Stomach (tissue), 9 donors: ENCODE results near the gene PARVB. TPM values are rescaled to one million over a fixed set of nuclear protein-coding genes. Genes with fewer than 3 reads are reported as not detected.

ENCODE experiments used
- DNase-seq, 2 donors: peaks; one replicate each; pipeline versions ENCODE4 v3.0.0 to v3.0.0-alpha.2; 2013 to 2019
- H3K27ac ChIP-seq, 5 donors: fragments of 200-600 bp in 4 of 5; sonication (generic) in 4 of 5; one replicate each; pipeline ENCODE4 v1.5.1; 2013 to 2019; ENCODE audit warnings: mild to moderate bottlenecking in 1 of 5, moderate library complexity in 1 of 5
- H3K27me3 ChIP-seq, 3 donors: fragments of 200-600 bp; sonication (generic); one replicate each; pipeline ENCODE4 v1.5.1; 2017 to 2019; ENCODE audit warnings: mixed run types in 1 of 3
- H3K36me3 ChIP-seq, 4 donors: fragments of 200-600 bp; sonication (generic); 1 replicate in 3 of 4; 2 replicates in 1 of 4; pipeline ENCODE4 v1.5.1; 2016 to 2019
- H3K4me1 ChIP-seq, 4 donors: fragments of 200-600 bp; sonication (generic); one replicate each; pipeline ENCODE4 v1.5.1; 2016 to 2019
- H3K4me3 ChIP-seq, 4 donors: fragments of 200-600 bp; sonication (generic) in 3 of 4; one replicate each; pipeline ENCODE4 v1.5.1; 2016 to 2019; ENCODE audit warnings: mild to moderate bottlenecking in 1 of 4
- H3K9me3 ChIP-seq, 4 donors: fragments of 200-600 bp; sonication (generic); one replicate each; pipeline ENCODE4 v1.5.1; 2016 to 2019
- EP300 ChIP-seq: sonication (generic); formaldehyde crosslinking; IDR thresholded peaks from one replicate; pipeline ENCODE4 v1.6.1; 2017; ENCODE audit warnings: antibody characterized with exemption
- POLR2A ChIP-seq, 4 donors: fragments of 450-650 bp; IDR thresholded peaks; one replicate each; pipeline ENCODE4 v1.6.1; 2016; ENCODE audit warnings: antibody characterized with exemption in 4 of 4, control low read depth in 2 of 4, mild to moderate bottlenecking in 1 of 4, moderate library complexity in 1 of 4
- POLR2AphosphoS5 ChIP-seq, 3 donors: sonication (generic); formaldehyde crosslinking; IDR thresholded peaks; one replicate each; pipeline ENCODE4 v1.6.1; 2016; ENCODE audit warnings: antibody characterized with exemption in 3 of 3
- WGBS, 5 donors: extraction: QIAGEN DNeasy Blood & Tissue Kit in 3 of 5; methylation state at CpG; one replicate each; pipeline versions ENCODE4 v1.1.5 to v1.1.7; 2013 to 2018; 5-methylcytosine and 5-hydroxymethylcytosine counted together
- intact Hi-C: fragments of 100-400 bp; cut with DNase I; formaldehyde crosslinking; loops from one replicate; pipeline ENCODE4 v1.15.1; 2023; ENCODE audit warnings: low total_unique reads
- polyA plus RNA-seq, 3 donors: library from polyadenylated mRNA; stranded (reverse); fragments of 200-250 nt; gene quantifications; one replicate each; pipeline ENCODE4 v1.2.3, GENCODE V29; 2013
- total RNA-seq, 5 donors: library from RNA; depleted of rRNA; stranded (reverse); fragments of >200 nt; gene quantifications; one replicate each; pipeline versions ENCODE4 v1.1.0 to v1.2.3, GENCODE V29; 2014 to 2016
- TF ChIP-seq, protein P1 (sequence below), 7 experiments: fragments of 450-650 bp in 4 of 7; fragments of 200-600 bp in 3 of 7; sonication (generic) in 3 of 7; IDR thresholded peaks; one replicate each; pipeline ENCODE4 v1.5.1; 2016 to 2019; ENCODE audit warnings: antibody characterized with exemption in 7 of 7, control low read depth in 2 of 7, mild to moderate bottlenecking in 1 of 7
- donor health status: healthy with polysubstance abuse.
- donor health status: Bipolar disorder and iron deficiency.
- donor health status: healthy.

The PARVB gene
- total and polyA plus RNA-seq, 8 donors, result 2.9 to 143 (median 19.1) TPM

DNA sequence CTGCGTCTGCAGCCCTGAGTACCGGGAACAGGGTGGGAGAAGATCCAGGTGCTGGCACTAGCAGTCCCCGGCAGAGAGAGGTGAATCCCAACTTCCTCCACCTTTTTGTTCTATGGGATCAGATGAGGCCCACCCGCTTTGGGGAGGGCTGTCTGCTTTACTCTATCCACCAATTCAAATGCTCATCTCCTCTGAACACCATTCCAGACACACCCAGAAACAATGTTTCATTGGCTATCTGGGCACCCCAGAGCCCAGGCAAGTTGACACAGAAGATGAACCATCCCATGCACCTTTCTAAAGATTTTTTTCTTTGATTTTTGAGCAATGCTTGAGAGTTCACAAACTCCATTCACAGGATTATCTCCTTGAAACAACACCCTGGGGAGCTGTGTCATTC lies 78.0 kb downstream of the PARVB start:
- Histone ChIP-seq H3K27me3 (no peaks in the 10 kb centered on the region), H3K4me1 (no peaks in the 10 kb centered on the region), H3K27ac (no peak overlapping the region), H3K36me3 (peaks cover 0 to 49% (median 14%) of the 10 kb centered on the region in 4 donors), H3K9me3 (no peaks in the 10 kb centered on the region), H3K4me3 (no peak overlapping the region)
- DNase-seq, result no peak
- intact Hi-C loops, result no loop called here
- WGBS, 5 donors, result 86 to 96% (median 94%) methylated on average over 4 of the region's 4 CpGs
- TF ChIP-seq EP300 (no peak), POLR2AphosphoS5 (IDR thresholded peaks at IDR 0.05) (no peak), POLR2A (IDR thresholded peaks at IDR 0.05) (no peak)
- TF ChIP-seq, protein P1, sequence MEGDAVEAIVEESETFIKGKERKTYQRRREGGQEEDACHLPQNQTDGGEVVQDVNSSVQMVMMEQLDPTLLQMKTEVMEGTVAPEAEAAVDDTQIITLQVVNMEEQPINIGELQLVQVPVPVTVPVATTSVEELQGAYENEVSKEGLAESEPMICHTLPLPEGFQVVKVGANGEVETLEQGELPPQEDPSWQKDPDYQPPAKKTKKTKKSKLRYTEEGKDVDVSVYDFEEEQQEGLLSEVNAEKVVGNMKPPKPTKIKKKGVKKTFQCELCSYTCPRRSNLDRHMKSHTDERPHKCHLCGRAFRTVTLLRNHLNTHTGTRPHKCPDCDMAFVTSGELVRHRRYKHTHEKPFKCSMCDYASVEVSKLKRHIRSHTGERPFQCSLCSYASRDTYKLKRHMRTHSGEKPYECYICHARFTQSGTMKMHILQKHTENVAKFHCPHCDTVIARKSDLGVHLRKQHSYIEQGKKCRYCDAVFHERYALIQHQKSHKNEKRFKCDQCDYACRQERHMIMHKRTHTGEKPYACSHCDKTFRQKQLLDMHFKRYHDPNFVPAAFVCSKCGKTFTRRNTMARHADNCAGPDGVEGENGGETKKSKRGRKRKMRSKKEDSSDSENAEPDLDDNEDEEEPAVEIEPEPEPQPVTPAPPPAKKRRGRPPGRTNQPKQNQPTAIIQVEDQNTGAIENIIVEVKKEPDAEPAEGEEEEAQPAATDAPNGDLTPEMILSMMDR (IDR thresholded peaks at IDR 0.05), result no peak

DNA sequence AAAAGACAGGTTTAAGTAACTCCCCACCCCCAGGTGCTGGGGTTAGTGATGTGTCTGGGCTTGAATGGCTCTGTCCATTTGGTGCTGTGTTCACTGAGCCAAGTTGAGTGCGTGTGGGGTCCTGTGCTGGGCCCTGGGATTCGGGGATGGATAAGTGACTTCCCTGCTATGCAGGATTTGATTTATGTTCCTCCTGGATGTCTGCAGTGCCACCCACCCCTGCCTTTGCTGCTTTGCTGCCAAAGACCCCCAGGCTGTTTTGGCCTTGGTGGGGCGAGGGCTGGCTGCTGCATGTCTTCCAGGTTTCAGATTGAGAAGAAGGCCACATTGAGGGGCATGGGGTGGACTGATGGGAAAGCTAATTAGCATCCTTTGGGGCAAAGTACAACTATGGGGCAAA lies 78.8 kb downstream of the PARVB start:
- WGBS, 5 donors, result 94 to 100% (median 97%) methylated on average over 2 to 3 of the region's 3 CpGs
- no peak for TF ChIP-seq EP300
- TF ChIP-seq POLR2A (IDR thresholded peaks at IDR 0.05), result no peak

GRCh38 chr22:44103735-44104480 lies 79.8 kb downstream of the PARVB start:
- Histone ChIP-seq H3K27me3 (no peaks in the 10 kb centered on the region), H3K27ac (no peak overlapping the region), H3K4me1 (no peaks in the 10 kb centered on the region), H3K9me3 (no peaks in the 10 kb centered on the region), H3K4me3 (no peak overlapping the region), H3K36me3 (peaks cover 0 to 42% (median 13%) of the 10 kb centered on the region in 4 donors)
- no peak for DNase-seq
- WGBS, 5 donors, result 85 to 91% (median 88%) methylated on average over 13 of the region's 13 CpGs
- TF ChIP-seq POLR2AphosphoS5 (IDR thresholded peaks at IDR 0.05) (no peak), EP300 (no peak), POLR2A (IDR thresholded peaks at IDR 0.05) (no peak)
- TF ChIP-seq, protein P1 (IDR thresholded peaks at IDR 0.05), result no peak
- intact Hi-C loops, result no loop called here

More for the DNA sequence above, 78.8 kb downstream of the PARVB start:
- H3K27ac ChIP-seq, result no peak overlapping the region
- no peak overlapping the region for H3K4me3 ChIP-seq
- no peaks in the 10 kb centered on the region for H3K27me3 ChIP-seq
- intact Hi-C loops, result no loop called here
- no peaks in the 10 kb centered on the region for H3K9me3 ChIP-seq
- DNase-seq, result no peak
- H3K4me1 ChIP-seq, result no peaks in the 10 kb centered on the region
- peaks cover 0 to 43% (median 13%) of the 10 kb centered on the region in 4 donors for H3K36me3 ChIP-seq

DNA sequence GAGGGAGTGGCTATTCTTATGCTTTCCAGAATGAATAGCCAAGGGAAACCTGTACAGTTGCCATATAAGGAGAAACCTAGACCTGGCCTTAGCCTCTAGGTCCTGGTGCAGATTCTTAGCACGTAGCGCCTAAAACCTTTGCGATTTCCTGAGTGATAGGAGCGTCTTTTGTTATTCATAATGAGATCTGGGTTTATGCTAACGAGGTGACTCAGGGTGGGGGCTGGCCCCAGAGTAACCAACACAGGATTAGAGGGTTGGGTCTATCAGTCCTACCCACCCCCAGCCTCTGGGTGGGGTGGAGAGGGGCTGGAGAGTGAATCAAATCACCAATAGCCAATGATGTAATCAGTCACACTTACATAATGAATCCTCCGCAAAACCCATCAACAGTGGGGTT lies 83.2 kb downstream of the PARVB start:
- Histone ChIP-seq H3K9me3 (no peaks in the 10 kb centered on the region), H3K36me3 (peaks cover 0 to 27% (median 4%) of the 10 kb centered on the region in 4 donors), H3K4me1 (no peaks in the 10 kb centered on the region), H3K4me3 (no peak overlapping the region), H3K27ac (no peak overlapping the region), H3K27me3 (no peaks in the 10 kb centered on the region)
- no peak for DNase-seq
- no peak for TF ChIP-seq POLR2AphosphoS5 (IDR thresholded peaks at IDR 0.05)
- intact Hi-C loops, result no loop called here
- 68 to 88% (median 76%) methylated on average over 6 of the region's 6 CpGs for WGBS, 5 donors

DNA sequence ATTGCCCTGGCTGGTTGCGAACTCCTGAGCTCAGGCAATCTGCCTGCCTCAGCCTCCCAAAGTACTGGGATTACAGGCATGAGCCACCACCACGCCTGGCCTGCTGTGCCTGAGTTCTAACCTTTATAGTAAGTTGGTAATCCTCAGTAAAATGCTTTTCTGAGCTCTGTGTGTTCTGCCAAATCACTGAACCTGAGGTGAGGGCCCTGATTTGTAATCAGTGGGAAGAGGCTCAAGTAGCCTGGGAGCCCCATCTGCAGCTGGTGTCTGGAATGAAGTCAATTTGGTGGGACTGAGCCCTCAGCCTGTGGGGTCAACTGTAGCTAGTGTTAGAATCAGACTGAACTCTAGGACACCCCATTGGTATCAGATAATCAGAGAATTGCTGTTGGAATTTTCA lies 84.0 kb downstream of the PARVB start:
- Histone ChIP-seq H3K36me3 (peaks cover 0 to 20% (median 4%) of the 10 kb centered on the region in 4 donors), H3K4me1 (no peaks in the 10 kb centered on the region), H3K9me3 (no peaks in the 10 kb centered on the region), H3K4me3 (no peak overlapping the region), H3K27me3 (no peaks in the 10 kb centered on the region), H3K27ac (no peak overlapping the region)
- intact Hi-C loops, result no loop called here
- no peak for DNase-seq
- WGBS, 5 donors, result 79 to 100% (median 91%) methylated on average over 1 to 2 of the region's 2 CpGs
- TF ChIP-seq POLR2AphosphoS5 (IDR thresholded peaks at IDR 0.05), result no peak
- TF ChIP-seq POLR2A (IDR thresholded peaks at IDR 0.05), result no peak
- TF ChIP-seq, protein P1 (IDR thresholded peaks at IDR 0.05), result no peak
- no peak for TF ChIP-seq EP300
